H1 (cell line): ENCODE measurements around the gene WDR5.

Experiments used
- BRCA1 ChIP-seq: IDR thresholded peaks from 2 replicates; pipeline ENCODE4 v1.6.1; 2012; ENCODE audit warnings: low read depth, low read length, improper control_type of control experiment
- CREB1 ChIP-seq: IDR thresholded peaks from 2 replicates; pipeline ENCODE4 v1.6.1; 2012; ENCODE audit warnings: inconsistent platforms
- EZH2 ChIP-seq: fragments of 200-600 bp; sonication (generic); IDR thresholded peaks from 2 replicates; pipeline ENCODE4 v1.7.1; 2012; ENCODE audit warnings: low read depth, mild to moderate bottlenecking, moderate library complexity, low read length, inconsistent platforms; ENCODE audit not compliant: severe bottlenecking
- NRF1 ChIP-seq: IDR thresholded peaks from 2 replicates; pipeline ENCODE4 v1.6.1; 2011; ENCODE audit warnings: mild to moderate bottlenecking, low read depth, low read length, improper control_type of control experiment
- POLR2A ChIP-seq, 2 experiments: IDR thresholded peaks; 1 replicate in 1 of 2; 2 replicates in 1 of 2; pipeline ENCODE4 v1.6.1; 2011; ENCODE audit warnings: low read depth in 2 of 2, low read length in 2 of 2, mild to moderate bottlenecking in 2 of 2; ENCODE audit errors: control extremely low read depth in 1 of 2
- POU5F1 ChIP-seq: IDR thresholded peaks from 2 replicates; pipeline ENCODE4 v1.6.1; 2011; ENCODE audit warnings: low read depth, mild to moderate bottlenecking, low read length, moderate library complexity
- TAF1 ChIP-seq: IDR thresholded peaks from 2 replicates; pipeline ENCODE4 v1.6.1; 2011; ENCODE audit warnings: mild to moderate bottlenecking, low read depth, low read length
- TF ChIP-seq, protein P1 (sequence below), 3 experiments: IDR thresholded peaks; 1 replicate in 2 of 3; 2 replicates in 1 of 3; pipeline versions ENCODE4 v1.5.1 to v1.6.1; 2011; ENCODE audit warnings: low read length in 3 of 3, mild to moderate bottlenecking in 3 of 3, inconsistent platforms in 2 of 3, low read depth in 1 of 3, moderate library complexity in 1 of 3; ENCODE audit not compliant: insufficient read depth in 1 of 3; ENCODE audit errors: control extremely low read depth in 1 of 3
- TF ChIP-seq, protein P2 (sequence below): IDR thresholded peaks from 2 replicates; pipeline ENCODE4 v1.6.1; 2012; ENCODE audit warnings: inconsistent platforms

DNA sequence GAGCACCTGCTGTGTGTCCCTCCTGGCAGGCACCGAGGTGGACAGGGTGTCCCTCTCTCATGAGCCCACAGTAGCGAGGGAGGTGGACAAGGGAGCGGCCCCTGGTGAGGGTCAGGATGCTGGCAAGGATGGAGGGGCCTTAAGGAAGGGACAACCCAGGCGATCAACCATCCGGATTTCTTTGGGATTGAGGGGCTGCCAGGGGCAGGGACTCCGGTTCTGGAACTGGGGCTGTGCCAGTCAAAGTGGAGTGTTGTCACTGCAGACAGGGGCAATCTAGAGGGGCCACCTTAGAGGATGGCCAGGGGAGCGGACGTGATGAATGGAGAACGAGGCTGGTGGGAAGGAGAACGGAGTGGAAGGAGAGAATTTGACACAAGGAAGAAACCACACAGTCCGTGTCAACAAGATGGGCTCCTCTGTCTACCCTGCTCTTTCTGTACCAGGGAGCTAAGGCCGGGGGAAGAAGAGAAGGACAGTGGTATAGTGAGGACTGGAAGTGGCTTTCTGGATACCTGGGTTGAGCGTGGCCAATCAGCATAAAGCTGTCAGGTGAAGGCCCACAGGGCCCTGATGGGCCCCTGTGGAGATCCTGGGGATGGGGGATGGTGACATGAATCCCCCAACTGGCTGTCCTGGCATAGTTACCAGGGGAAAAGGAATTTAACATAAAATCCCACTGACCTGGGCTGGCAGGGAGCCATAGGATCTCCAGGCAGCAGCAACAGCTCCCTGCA is 4.2 kb upstream of the WDR5 start:
- TF ChIP-seq NRF1 (no peak), BRCA1 (no peak), POLR2A (IDR thresholded peaks at IDR 0.05; ENCODE audit: control extremely low read depth in 1 of 2, low read depth in 2 of 2, low read length in 2 of 2) (no peak), EZH2 (no peak), CREB1 (no peak), POU5F1 (no peak), TAF1 (no peak)
- TF ChIP-seq, protein P1, sequence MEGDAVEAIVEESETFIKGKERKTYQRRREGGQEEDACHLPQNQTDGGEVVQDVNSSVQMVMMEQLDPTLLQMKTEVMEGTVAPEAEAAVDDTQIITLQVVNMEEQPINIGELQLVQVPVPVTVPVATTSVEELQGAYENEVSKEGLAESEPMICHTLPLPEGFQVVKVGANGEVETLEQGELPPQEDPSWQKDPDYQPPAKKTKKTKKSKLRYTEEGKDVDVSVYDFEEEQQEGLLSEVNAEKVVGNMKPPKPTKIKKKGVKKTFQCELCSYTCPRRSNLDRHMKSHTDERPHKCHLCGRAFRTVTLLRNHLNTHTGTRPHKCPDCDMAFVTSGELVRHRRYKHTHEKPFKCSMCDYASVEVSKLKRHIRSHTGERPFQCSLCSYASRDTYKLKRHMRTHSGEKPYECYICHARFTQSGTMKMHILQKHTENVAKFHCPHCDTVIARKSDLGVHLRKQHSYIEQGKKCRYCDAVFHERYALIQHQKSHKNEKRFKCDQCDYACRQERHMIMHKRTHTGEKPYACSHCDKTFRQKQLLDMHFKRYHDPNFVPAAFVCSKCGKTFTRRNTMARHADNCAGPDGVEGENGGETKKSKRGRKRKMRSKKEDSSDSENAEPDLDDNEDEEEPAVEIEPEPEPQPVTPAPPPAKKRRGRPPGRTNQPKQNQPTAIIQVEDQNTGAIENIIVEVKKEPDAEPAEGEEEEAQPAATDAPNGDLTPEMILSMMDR (IDR thresholded peaks at IDR 0.05; ENCODE audit: control extremely low read depth in 1 of 3, insufficient read depth in 1 of 3, low read depth in 1 of 3, low read length in 3 of 3) = no peak
- TF ChIP-seq, protein P2, sequence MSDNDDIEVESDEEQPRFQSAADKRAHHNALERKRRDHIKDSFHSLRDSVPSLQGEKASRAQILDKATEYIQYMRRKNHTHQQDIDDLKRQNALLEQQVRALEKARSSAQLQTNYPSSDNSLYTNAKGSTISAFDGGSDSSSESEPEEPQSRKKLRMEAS = no peak
